ENCODE measurements around the gene TMEM89. TPM values are rescaled to one million over a fixed set of nuclear protein-coding genes. Genes with fewer than 3 reads are reported as not detected.

Gene TMEM89
- total and polyA plus RNA-seq, 5 donors from 2014 or later = not detected

DNA sequence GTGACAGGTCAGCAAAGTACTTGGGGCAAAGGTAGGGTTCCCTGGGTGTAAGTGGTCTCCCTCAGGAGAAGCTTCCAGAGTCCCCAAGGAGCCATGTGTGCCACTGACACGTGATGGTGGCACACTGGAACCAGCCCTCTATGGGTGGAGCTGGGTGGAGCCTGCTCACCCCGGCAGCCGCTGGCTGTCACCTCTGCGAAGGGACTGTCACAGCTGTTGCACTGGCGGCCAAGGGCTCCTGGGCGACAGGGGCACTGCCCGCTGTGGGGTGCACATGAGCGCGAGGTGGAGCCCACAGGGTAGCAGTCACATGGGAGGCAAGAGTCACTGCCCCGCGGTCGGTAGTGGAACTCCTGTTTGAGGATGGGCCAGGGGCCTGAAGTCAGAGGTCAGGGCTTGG is 29.2 kb upstream of the TMEM89 start:
- H3K27ac Mint-ChIP-seq = no peak overlapping the region
- Histone ChIP-seq H3K36me3 (ENCODE audit: control insufficient read depth, insufficient read depth, low read length) (peaks cover 2% of the 10 kb centered on the region), H3K4me3 (ENCODE audit: low read depth, low read length) (no peak overlapping the region), H3K27ac (ENCODE audit: insufficient read depth, low read length, poor library complexity, severe bottlenecking) (no peak overlapping the region), H3K27me3 (ENCODE audit: control insufficient read depth, insufficient read depth, low read length) (no peaks in the 10 kb centered on the region), H3K9me3 (ENCODE audit: control insufficient read depth in 2 of 2, low read length in 2 of 2) (no peaks in the 10 kb centered on the region), H3K4me1 (ENCODE audit: control insufficient read depth, insufficient read depth, low read length, poor library complexity, severe bottlenecking) (peaks cover 8% of the 10 kb centered on the region)
- H3K27me3 Mint-ChIP-seq = no peaks in the 10 kb centered on the region
- DNase-seq (no peak), ATAC-seq (ENCODE audit: low read depth in 2 of 2) (no peak)
- no peaks in the 10 kb centered on the region for H3K36me3 Mint-ChIP-seq
- H3K4me3 Mint-ChIP-seq = peak overlapping the region in 3 of 4 donors; percentile 23 to 62 (median 33)
- peaks cover 0 to 11% (median 4%) of the 10 kb centered on the region in 4 donors for H3K4me1 Mint-ChIP-seq
- H3K9me3 Mint-ChIP-seq = peaks cover 0 to 2% (median 0%) of the 10 kb centered on the region in 7 donors

DNA sequence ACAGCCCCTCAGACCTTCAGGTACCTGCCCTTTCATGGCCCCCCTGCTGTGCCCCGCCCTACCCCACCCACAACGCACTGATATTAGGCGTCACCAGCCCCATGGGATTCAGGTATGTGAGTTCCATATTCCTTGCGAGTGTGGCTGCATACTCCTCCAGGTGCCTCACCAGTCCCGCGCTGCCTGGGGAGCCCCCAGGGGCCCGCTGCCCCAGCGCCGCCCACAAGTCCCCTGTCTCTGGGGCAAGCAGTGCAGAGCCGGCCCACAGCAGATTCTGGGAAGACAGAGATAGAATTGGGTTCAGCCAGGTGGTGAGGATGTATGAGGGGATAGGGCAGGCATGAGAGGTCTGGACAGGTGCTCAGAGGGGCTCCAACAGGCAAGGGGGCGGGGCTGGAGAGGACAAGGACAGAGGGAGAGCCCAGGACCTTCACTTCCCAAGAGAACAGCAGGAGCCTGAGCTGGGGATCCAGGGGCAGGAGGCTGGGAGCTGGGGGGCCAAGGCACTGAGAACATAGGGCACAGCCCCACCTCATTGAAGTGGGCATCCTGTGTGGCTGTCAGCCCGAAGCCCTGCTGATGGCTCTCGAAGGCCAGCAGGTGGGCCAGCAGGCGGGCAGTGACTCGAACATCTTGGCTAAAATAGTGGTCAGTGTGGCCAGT is 26.8 kb upstream of the TMEM89 start:
- H3K9me3 ChIP-seq (ENCODE audit: control insufficient read depth in 2 of 2, low read length in 2 of 2) = no peaks in the 10 kb centered on the region
- no peak overlapping the region for H3K27ac ChIP-seq (ENCODE audit: insufficient read depth, low read length, poor library complexity, severe bottlenecking)
- Mint-ChIP-seq H3K27me3 (no peaks in the 10 kb centered on the region), H3K27ac (no peak overlapping the region), H3K4me3 (no peak overlapping the region), H3K36me3 (no peaks in the 10 kb centered on the region), H3K9me3 (peaks cover 0 to 1% (median 0%) of the 10 kb centered on the region in 7 donors), H3K4me1 (peaks cover 0 to 2% (median under 1%) of the 10 kb centered on the region in 4 donors)
- peaks cover 2% of the 10 kb centered on the region for H3K36me3 ChIP-seq (ENCODE audit: control insufficient read depth, insufficient read depth, low read length)
- H3K27me3 ChIP-seq (ENCODE audit: control insufficient read depth, insufficient read depth, low read length) = no peaks in the 10 kb centered on the region
- no peak for ATAC-seq (ENCODE audit: low read depth in 2 of 2)
- H3K4me3 ChIP-seq (ENCODE audit: low read depth, low read length) = no peak overlapping the region
- H3K4me1 ChIP-seq (ENCODE audit: control insufficient read depth, insufficient read depth, low read length, poor library complexity, severe bottlenecking) = no peaks in the 10 kb centered on the region
- no peak for DNase-seq

GRCh38 chr3:48647714-48648113 is 26.1 kb upstream of the TMEM89 start:
- Mint-ChIP-seq H3K4me3 (no peak overlapping the region), H3K36me3 (no peaks in the 10 kb centered on the region)
- ATAC-seq (ENCODE audit: low read depth in 2 of 2) = no peak

DNA sequence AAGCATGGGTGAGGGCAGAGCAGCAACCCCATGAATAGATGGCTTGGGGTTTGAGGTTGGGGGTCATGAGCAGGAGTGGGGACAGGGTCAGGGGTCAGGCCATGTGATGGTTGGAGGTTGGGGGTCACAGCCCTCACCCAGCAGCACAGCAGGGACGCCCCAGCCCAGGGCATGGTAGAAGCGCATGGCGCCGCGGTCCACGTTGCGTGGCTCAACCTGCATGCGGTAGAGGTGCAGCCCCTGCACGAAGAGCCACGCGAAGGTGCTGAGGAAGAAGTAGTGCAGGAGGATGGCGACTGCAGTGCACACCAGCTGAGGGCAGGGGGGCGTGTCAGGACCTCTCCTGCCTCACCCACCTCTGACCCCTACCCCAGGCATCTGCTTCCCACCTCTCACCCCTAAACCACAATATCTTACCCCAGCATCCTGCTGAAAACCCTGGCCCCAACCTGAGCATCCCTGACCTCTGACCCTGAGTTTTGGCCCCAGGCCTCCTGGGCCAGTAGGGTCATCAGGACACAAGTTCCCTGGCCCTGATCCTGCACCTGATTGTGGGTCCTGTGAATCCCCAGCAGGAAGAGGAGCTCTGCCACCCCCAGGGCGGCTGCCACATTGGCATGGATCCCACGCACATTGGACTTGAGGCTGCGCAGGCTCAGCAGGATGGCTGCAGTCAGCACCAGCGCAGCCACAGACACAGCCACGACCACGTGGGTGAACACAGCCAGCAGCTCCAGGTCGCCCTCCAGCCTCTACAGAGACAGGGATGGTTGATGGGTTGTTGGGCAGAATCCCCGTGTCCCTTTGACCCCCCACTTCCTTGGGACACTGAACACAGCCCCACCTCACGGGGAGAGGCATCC is 23.6 kb upstream of the TMEM89 start:
- no peak for ATAC-seq (ENCODE audit: low read depth in 2 of 2)
- Mint-ChIP-seq H3K27ac (no peak overlapping the region), H3K36me3 (no peaks in the 10 kb centered on the region), H3K27me3 (no peaks in the 10 kb centered on the region), H3K9me3 (peaks cover 0 to 1% (median 0%) of the 10 kb centered on the region in 7 donors), H3K4me3 (no peak overlapping the region), H3K4me1 (peaks cover 0 to 2% (median 0%) of the 10 kb centered on the region in 4 donors)
- DNase-seq = no peak
- no peak overlapping the region for H3K27ac ChIP-seq (ENCODE audit: insufficient read depth, low read length, poor library complexity, severe bottlenecking)
- H3K4me1 ChIP-seq (ENCODE audit: control insufficient read depth, insufficient read depth, low read length, poor library complexity, severe bottlenecking) = no peaks in the 10 kb centered on the region
- H3K27me3 ChIP-seq (ENCODE audit: control insufficient read depth, insufficient read depth, low read length) = no peaks in the 10 kb centered on the region
- H3K36me3 ChIP-seq (ENCODE audit: control insufficient read depth, insufficient read depth, low read length) = peaks cover 2% of the 10 kb centered on the region
- no peaks in the 10 kb centered on the region for H3K9me3 ChIP-seq (ENCODE audit: control insufficient read depth in 2 of 2, low read length in 2 of 2)
- no peak overlapping the region for H3K4me3 ChIP-seq (ENCODE audit: low read depth, low read length)

More at GRCh38 chr3:48647714-48648113, 26.1 kb upstream of the TMEM89 start:
- Histone ChIP-seq H3K36me3 (ENCODE audit: control insufficient read depth, insufficient read depth, low read length) (peaks cover 2% of the 10 kb centered on the region), H3K4me1 (ENCODE audit: control insufficient read depth, insufficient read depth, low read length, poor library complexity, severe bottlenecking) (no peaks in the 10 kb centered on the region), H3K27ac (ENCODE audit: insufficient read depth, low read length, poor library complexity, severe bottlenecking) (no peak overlapping the region), H3K27me3 (ENCODE audit: control insufficient read depth, insufficient read depth, low read length) (no peaks in the 10 kb centered on the region), H3K4me3 (ENCODE audit: low read depth, low read length) (no peak overlapping the region), H3K9me3 (ENCODE audit: control insufficient read depth in 2 of 2, low read length in 2 of 2) (no peaks in the 10 kb centered on the region)
- Mint-ChIP-seq H3K4me1 (peaks cover 0 to 2% (median 0%) of the 10 kb centered on the region in 4 donors), H3K27me3 (no peaks in the 10 kb centered on the region), H3K27ac (no peak overlapping the region), H3K9me3 (peaks cover 0 to 1% (median 0%) of the 10 kb centered on the region in 7 donors)
- no peak for DNase-seq

DNA sequence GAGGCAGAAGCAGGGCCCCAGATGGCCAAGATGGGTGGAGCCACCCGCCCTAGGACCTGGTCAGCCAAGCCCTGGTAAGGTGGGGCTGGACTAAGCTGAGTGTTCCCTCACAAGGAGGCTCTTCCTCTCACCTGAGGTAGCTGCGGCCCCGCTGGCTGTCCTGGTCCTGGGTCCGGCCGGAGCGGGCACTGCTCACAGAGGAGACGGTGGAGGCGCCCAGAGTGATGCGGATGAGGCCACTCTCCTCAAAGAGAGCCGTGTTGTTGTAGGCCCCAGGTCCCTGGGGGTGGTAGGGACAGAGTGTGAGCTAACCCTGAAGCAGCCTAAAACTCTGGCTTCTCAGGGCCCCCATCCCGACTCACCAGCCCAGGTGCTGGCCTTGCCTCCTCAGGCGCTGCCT is 21.0 kb upstream of the TMEM89 start:
- Histone ChIP-seq H3K4me3 (ENCODE audit: low read depth, low read length) (no peak overlapping the region), H3K9me3 (ENCODE audit: control insufficient read depth in 2 of 2, low read length in 2 of 2) (no peaks in the 10 kb centered on the region), H3K27me3 (ENCODE audit: control insufficient read depth, insufficient read depth, low read length) (no peaks in the 10 kb centered on the region), H3K36me3 (ENCODE audit: control insufficient read depth, insufficient read depth, low read length) (no peaks in the 10 kb centered on the region), H3K4me1 (ENCODE audit: control insufficient read depth, insufficient read depth, low read length, poor library complexity, severe bottlenecking) (no peaks in the 10 kb centered on the region), H3K27ac (ENCODE audit: insufficient read depth, low read length, poor library complexity, severe bottlenecking) (no peak overlapping the region)
- Mint-ChIP-seq H3K27ac (no peak overlapping the region), H3K9me3 (peaks cover 0 to 1% (median 0%) of the 10 kb centered on the region in 7 donors), H3K36me3 (no peaks in the 10 kb centered on the region), H3K27me3 (no peaks in the 10 kb centered on the region), H3K4me1 (peaks cover 0 to 9% (median 5%) of the 10 kb centered on the region in 4 donors), H3K4me3 (no peak overlapping the region)
- no peak for ATAC-seq (ENCODE audit: low read depth in 2 of 2)
- DNase-seq = no peak

DNA sequence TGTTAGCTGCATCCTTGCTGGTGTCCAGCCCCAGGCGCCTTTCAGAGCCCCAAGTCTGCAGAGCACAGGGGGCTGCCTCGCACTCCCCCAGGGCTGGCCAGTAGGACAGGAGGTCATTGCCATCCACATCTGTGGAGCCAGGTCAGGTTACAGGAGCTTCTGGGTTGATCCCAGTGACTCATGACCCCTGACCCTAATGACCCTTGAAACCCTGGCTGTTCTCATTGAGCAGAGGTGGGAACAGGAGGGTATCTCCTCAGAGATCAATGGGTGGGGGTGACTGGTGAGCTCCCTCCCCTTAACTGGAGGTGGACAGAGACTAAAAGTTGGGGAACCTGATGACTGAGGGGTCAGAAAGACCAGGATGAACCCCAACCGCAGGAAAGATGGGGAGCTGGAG is 19.8 kb upstream of the TMEM89 start:
- ATAC-seq (ENCODE audit: low read depth in 2 of 2) = no peak
- Mint-ChIP-seq H3K4me3 (no peak overlapping the region), H3K27me3 (no peaks in the 10 kb centered on the region), H3K36me3 (no peaks in the 10 kb centered on the region), H3K4me1 (peaks cover 0 to 11% (median 5%) of the 10 kb centered on the region in 4 donors), H3K27ac (no peak overlapping the region), H3K9me3 (peaks cover 0 to 1% (median 0%) of the 10 kb centered on the region in 7 donors)
- H3K36me3 ChIP-seq (ENCODE audit: control insufficient read depth, insufficient read depth, low read length) = no peaks in the 10 kb centered on the region
- no peak overlapping the region for H3K4me3 ChIP-seq (ENCODE audit: low read depth, low read length)
- H3K9me3 ChIP-seq (ENCODE audit: control insufficient read depth in 2 of 2, low read length in 2 of 2) = no peaks in the 10 kb centered on the region
- DNase-seq = no peak
- H3K4me1 ChIP-seq (ENCODE audit: control insufficient read depth, insufficient read depth, low read length, poor library complexity, severe bottlenecking) = peaks cover under 1% of the 10 kb centered on the region
- no peaks in the 10 kb centered on the region for H3K27me3 ChIP-seq (ENCODE audit: control insufficient read depth, insufficient read depth, low read length)
- H3K27ac ChIP-seq (ENCODE audit: insufficient read depth, low read length, poor library complexity, severe bottlenecking) = no peak overlapping the region

GRCh38 chr3:48639944-48640606 is 18.5 kb upstream of the TMEM89 start:
- Histone ChIP-seq H3K4me1 (ENCODE audit: control insufficient read depth, insufficient read depth, low read length, poor library complexity, severe bottlenecking) (peaks cover 10% of the 10 kb centered on the region), H3K27me3 (ENCODE audit: control insufficient read depth, insufficient read depth, low read length) (no peaks in the 10 kb centered on the region), H3K36me3 (ENCODE audit: control insufficient read depth, insufficient read depth, low read length) (no peaks in the 10 kb centered on the region), H3K4me3 (ENCODE audit: low read depth, low read length) (no peak overlapping the region), H3K9me3 (ENCODE audit: control insufficient read depth in 2 of 2, low read length in 2 of 2) (no peaks in the 10 kb centered on the region), H3K27ac (ENCODE audit: insufficient read depth, low read length, poor library complexity, severe bottlenecking) (no peak overlapping the region)
- H3K36me3 Mint-ChIP-seq = no peaks in the 10 kb centered on the region
- DNase-seq (no peak), ATAC-seq (ENCODE audit: low read depth in 2 of 2) (no peak)
- peaks cover 0 to 1% (median 0%) of the 10 kb centered on the region in 7 donors for H3K9me3 Mint-ChIP-seq
- no peaks in the 10 kb centered on the region for H3K27me3 Mint-ChIP-seq
- no peak overlapping the region for H3K27ac Mint-ChIP-seq
- H3K4me3 Mint-ChIP-seq = peak overlapping the region in 1 of 4 donors; percentile 38
- H3K4me1 Mint-ChIP-seq = peaks cover 0 to 17% (median 11%) of the 10 kb centered on the region in 4 donors

Measured in CD4-positive, CD25-positive, alpha-beta regulatory T cell (primary cell).